Measurements from ENCODE around the gene LUZP2. TPM values are rescaled to one million over a fixed set of nuclear protein-coding genes. Genes with fewer than 3 reads are reported as not detected.

The LUZP2 gene
- total and polyA plus RNA-seq, 9 of the 15 experiments (the other 6 are each of a cell fraction or from before 2014, with no cell fraction given) = not detected

DNA sequence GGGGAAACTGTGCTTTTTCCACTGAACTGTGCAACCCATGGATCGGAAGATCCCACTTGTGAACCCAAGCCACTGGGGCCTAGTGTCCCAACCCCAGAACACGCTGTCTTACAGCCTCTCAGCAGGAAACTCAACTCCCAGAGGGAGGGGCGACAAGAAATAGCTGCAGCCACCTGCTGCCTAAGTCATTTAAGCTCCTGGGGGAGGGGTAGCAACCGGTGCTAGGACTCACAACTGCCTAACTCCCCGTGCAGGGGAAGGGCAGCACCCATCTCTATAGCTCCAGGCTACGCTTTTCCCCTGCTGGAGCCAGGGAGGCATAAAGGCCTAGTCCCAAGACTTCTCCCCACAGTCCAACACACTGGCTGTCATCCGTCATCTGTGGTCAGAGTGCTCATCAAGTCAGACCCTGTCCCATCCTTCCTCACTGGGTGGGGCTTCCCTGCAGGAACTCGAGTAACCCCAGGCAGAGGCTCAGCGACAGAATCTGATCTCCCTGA lies 363.0 kb downstream of the LUZP2 start:
- DNase-seq (ENCODE audit: extremely low read depth in 1 of 4, low spot score in 3 of 4) = no peak
- ATAC-seq = no peak
- ChIA-PET POLR2A (no interaction called here), CTCF (ENCODE audit: low intra/inter-chr PET ratio) (no interaction called here)
- Histone ChIP-seq H3K9me3 (replicated peaks; ENCODE audit: control insufficient read depth, insufficient read depth, low read depth, low read length) (no peaks in the 10 kb centered on the region), H3K4me3 (no peak overlapping the region), H3K4me1 (replicated peaks in 1 of 2; ENCODE audit: control insufficient read depth in 2 of 2, insufficient read depth in 2 of 2, low read length in 2 of 2) (no peaks in the 10 kb centered on the region), H2AFZ (ENCODE audit: low read depth, low read length) (no peak overlapping the region), H3K36me3 (ENCODE audit: control insufficient read depth, insufficient read depth, low read length) (no peaks in the 10 kb centered on the region), H3K27ac (ENCODE audit: extremely low read depth, low read depth, low read length) (no peak overlapping the region), H3K4me2 (ENCODE audit: insufficient read depth, low read length) (no peak overlapping the region), H3K9me1 (ENCODE audit: control insufficient read depth, insufficient read depth, low read length) (no peaks in the 10 kb centered on the region), H3K9ac (ENCODE audit: insufficient read depth in 1 of 2, low read depth in 2 of 2, low read length in 2 of 2) (no peak overlapping the region), H4K20me1 (replicated peaks; ENCODE audit: control insufficient read depth, insufficient read depth, low read length) (no peaks in the 10 kb centered on the region), H3K27me3 (ENCODE audit: control insufficient read depth in 2 of 2, insufficient read depth in 2 of 2, low read length in 2 of 2) (no peaks in the 10 kb centered on the region), H3K79me2 (ENCODE audit: control insufficient read depth, insufficient read depth, low read length) (no peaks in the 10 kb centered on the region)
- intact Hi-C loops (cut with micrococcal nuclease) (no loop called here), in situ Hi-C loops (cut with MboI) (no loop called here)
- 3% methylated on average over 8 of the region's 9 CpGs for WGBS (ENCODE audit: insufficient coverage, low coverage, missing lambda C conversion rate)
- no TSS peak for BruUV-seq (replicated peaks)
- TF ChIP-seq RAD21 (CRISPR knock-in tag; conservative IDR thresholded peaks at IDR 0.05 in 1 of 2, IDR thresholded peaks at IDR 0.05 in 1 of 2) (no peak), MXI1 (IDR thresholded peaks at IDR 0.05; ENCODE audit: low read depth, low read length) (no peak), ZFP91 (CRISPR knock-in tag; IDR thresholded peaks at IDR 0.05) (no peak), ZNF589 (CRISPR knock-in tag; IDR thresholded peaks at IDR 0.05; ENCODE audit: low read depth) (no peak), PHB (CRISPR knock-in tag; IDR thresholded peaks at IDR 0.05) (no peak), PKNOX1 (IDR thresholded peaks at IDR 0.05) (no peak)
- TF ChIP-seq, protein P1, sequence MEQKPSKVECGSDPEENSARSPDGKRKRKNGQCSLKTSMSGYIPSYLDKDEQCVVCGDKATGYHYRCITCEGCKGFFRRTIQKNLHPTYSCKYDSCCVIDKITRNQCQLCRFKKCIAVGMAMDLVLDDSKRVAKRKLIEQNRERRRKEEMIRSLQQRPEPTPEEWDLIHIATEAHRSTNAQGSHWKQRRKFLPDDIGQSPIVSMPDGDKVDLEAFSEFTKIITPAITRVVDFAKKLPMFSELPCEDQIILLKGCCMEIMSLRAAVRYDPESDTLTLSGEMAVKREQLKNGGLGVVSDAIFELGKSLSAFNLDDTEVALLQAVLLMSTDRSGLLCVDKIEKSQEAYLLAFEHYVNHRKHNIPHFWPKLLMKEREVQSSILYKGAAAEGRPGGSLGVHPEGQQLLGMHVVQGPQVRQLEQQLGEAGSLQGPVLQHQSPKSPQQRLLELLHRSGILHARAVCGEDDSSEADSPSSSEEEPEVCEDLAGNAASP (IDR thresholded peaks at IDR 0.05) = no peak
- TF ChIP-seq, protein P2, sequence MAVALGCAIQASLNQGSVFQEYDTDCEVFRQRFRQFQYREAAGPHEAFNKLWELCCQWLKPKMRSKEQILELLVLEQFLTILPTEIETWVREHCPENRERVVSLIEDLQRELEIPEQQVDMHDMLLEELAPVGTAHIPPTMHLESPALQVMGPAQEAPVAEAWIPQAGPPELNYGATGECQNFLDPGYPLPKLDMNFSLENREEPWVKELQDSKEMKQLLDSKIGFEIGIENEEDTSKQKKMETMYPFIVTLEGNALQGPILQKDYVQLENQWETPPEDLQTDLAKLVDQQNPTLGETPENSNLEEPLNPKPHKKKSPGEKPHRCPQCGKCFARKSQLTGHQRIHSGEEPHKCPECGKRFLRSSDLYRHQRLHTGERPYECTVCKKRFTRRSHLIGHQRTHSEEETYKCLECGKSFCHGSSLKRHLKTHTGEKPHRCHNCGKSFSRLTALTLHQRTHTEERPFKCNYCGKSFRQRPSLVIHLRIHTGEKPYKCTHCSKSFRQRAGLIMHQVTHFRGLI (CRISPR knock-in tag; IDR thresholded peaks at IDR 0.05) = no peak
- no peak for FAIRE-seq
